IMR-90 (cell line): ENCODE data around the gene RELN. TPM values are rescaled to one million over a fixed set of nuclear protein-coding genes. Genes with fewer than 3 reads are reported as not detected.

Experiments
- ATAC-seq: fragments of 200-7000 bp; cut with Tn5 transposase; 2 replicates; pipeline ENCODE4 v1.9.1; 2020; ENCODE audit warnings: low read depth, mild to moderate bottlenecking, moderate library complexity
- BruUV-seq: library from RNA; stranded (reverse); fragments of 400-500 nt; replicated peaks from 2 replicates; lab custom pipeline; 2021; lab: Mats Ljungman, UMichigan
- CTCF ChIA-PET: fragments of 300-600 bp; formaldehyde crosslinking; extraction: SDS; loops from one replicate; lab custom pipeline; 2021; ENCODE audit warnings: antibody characterized with exemption; lab: Yijun Ruan, JAX
- POLR2A ChIA-PET: fragments of 300-600 bp; sonication (Branson Sonifier 250); formaldehyde crosslinking; loops from one replicate; lab custom pipeline; 2022; ENCODE audit warnings: antibody characterized with exemption; ENCODE audit not compliant: unreplicated experiment; lab: Charles Lee
- DNase-seq: peaks from one replicate; pipeline ENCODE4 v3.0.0; 2013
- H2AFZ ChIP-seq: replicated peaks from 2 replicates; pipeline ENCODE3; 2013; ENCODE audit warnings: low read length, mild to moderate bottlenecking; ENCODE audit not compliant: poor library complexity
- H2AK5ac ChIP-seq: 2 replicates; pipeline ENCODE4 v1.6.1; 2013; ENCODE audit warnings: low read depth, low read length, inconsistent platforms
- H2AK9ac ChIP-seq: replicated peaks from 2 replicates; pipeline ENCODE3; 2013; ENCODE audit warnings: mild to moderate bottlenecking, low read depth, low read length, moderate library complexity; ENCODE audit not compliant: poor library complexity
- H2BK120ac ChIP-seq: 2 replicates; pipeline ENCODE4 v1.6.1; 2013; ENCODE audit warnings: low read depth, low read length, inconsistent platforms
- H2BK15ac ChIP-seq: 3 replicates; pipeline ENCODE4 v1.6.1; 2013; ENCODE audit warnings: low read depth, low read length, inconsistent platforms
- H2BK20ac ChIP-seq: 2 replicates; pipeline ENCODE4 v1.6.1; 2013; ENCODE audit warnings: low read depth, mild to moderate bottlenecking, inconsistent platforms, low read length, moderate library complexity
- H2BK5ac ChIP-seq: 2 replicates; pipeline ENCODE4 v1.6.1; 2013; ENCODE audit warnings: mild to moderate bottlenecking, low read depth, low read length, inconsistent platforms; ENCODE audit not compliant: poor library complexity, severe bottlenecking
- H3K14ac ChIP-seq: replicated peaks from 2 replicates; pipeline ENCODE4 v1.6.1; 2013; ENCODE audit warnings: low read depth, low read length, inconsistent platforms
- H3K18ac ChIP-seq: 2 replicates; pipeline ENCODE4 v1.6.1; 2013; ENCODE audit warnings: low read depth, low read length, control low read depth
- H3K23ac ChIP-seq: 2 replicates; pipeline ENCODE4 v1.6.1; 2013; ENCODE audit warnings: low read depth, low read length, inconsistent platforms
- H3K27ac ChIP-seq: 2 replicates; pipeline ENCODE4 v1.5.1; 2013; ENCODE audit warnings: mild to moderate bottlenecking, control low read depth, low read length; ENCODE audit not compliant: insufficient read depth
- H3K27me3 ChIP-seq: 2 replicates; pipeline ENCODE4 v1.6.1; 2013; ENCODE audit warnings: low read length; ENCODE audit not compliant: control insufficient read depth, insufficient read depth
- H3K36me3 ChIP-seq: 2 replicates; pipeline ENCODE4 v1.6.1; 2013; ENCODE audit warnings: low read length, mixed read lengths; ENCODE audit not compliant: control insufficient read depth, insufficient read depth
- H3K4ac ChIP-seq: 2 replicates; pipeline ENCODE4 v1.6.1; 2013; ENCODE audit warnings: low read depth, low read length, inconsistent platforms
- H3K4me1 ChIP-seq: 2 replicates; pipeline ENCODE4 v1.6.1; 2013; ENCODE audit warnings: low read length, mixed read lengths; ENCODE audit not compliant: control insufficient read depth, insufficient read depth
- H3K4me2 ChIP-seq: 2 replicates; pipeline ENCODE4 v1.6.1; 2013; ENCODE audit warnings: low read depth, mild to moderate bottlenecking, control low read depth, low read length, moderate library complexity
- H3K4me3 ChIP-seq: 2 replicates; pipeline ENCODE4 v1.5.1; 2013; ENCODE audit warnings: low read depth, mild to moderate bottlenecking, control low read depth, low read length, moderate library complexity; ENCODE audit not compliant: insufficient read depth
- H3K56ac ChIP-seq: 2 replicates; pipeline ENCODE4 v1.6.1; 2013; ENCODE audit warnings: low read length, inconsistent platforms; ENCODE audit not compliant: insufficient read depth; ENCODE audit errors: extremely low read depth
- H3K79me1 ChIP-seq, 2 experiments: 2 replicates each; pipeline ENCODE4 v1.6.1; 2013; ENCODE audit warnings: low read length in 2 of 2, inconsistent platforms in 1 of 2, low read depth in 1 of 2
- H3K9ac ChIP-seq: 2 replicates; pipeline ENCODE4 v1.6.1; 2013; ENCODE audit warnings: low read depth, low read length, control low read depth
- H3K9me1 ChIP-seq: 2 replicates; pipeline ENCODE4 v1.6.1; 2013; ENCODE audit warnings: low read length, inconsistent platforms; ENCODE audit not compliant: insufficient read depth
- H3K9me3 ChIP-seq: 2 replicates; pipeline ENCODE4 v1.6.1; 2013; ENCODE audit warnings: low read length; ENCODE audit not compliant: control insufficient read depth, insufficient read depth
- H4K20me1 ChIP-seq: 2 replicates; pipeline ENCODE4 v1.6.1; 2013; ENCODE audit warnings: low read length, inconsistent platforms; ENCODE audit not compliant: insufficient read depth
- H4K5ac ChIP-seq: 2 replicates; pipeline ENCODE4 v1.6.1; 2013; ENCODE audit warnings: mild to moderate bottlenecking, low read depth, low read length, control low read depth
- H4K8ac ChIP-seq, 2 experiments: 2 replicates each; pipeline ENCODE4 v1.6.1; 2013; ENCODE audit warnings: low read depth in 2 of 2, low read length in 2 of 2, control low read depth in 1 of 2, inconsistent platforms in 1 of 2
- H4K91ac ChIP-seq: 2 replicates; pipeline ENCODE4 v1.6.1; 2013; ENCODE audit warnings: low read depth, low read length, inconsistent platforms; ENCODE audit not compliant: insufficient read depth
- CHD1 ChIP-seq: IDR thresholded peaks from 2 replicates; pipeline ENCODE4 v1.6.1; 2012; ENCODE audit warnings: low read depth, low read length, improper control_type of control experiment
- POLR2A ChIP-seq: IDR thresholded peaks from 2 replicates; pipeline ENCODE4 v1.6.1; 2012; ENCODE audit warnings: mild to moderate bottlenecking, low read depth, low read length
- RAD21 ChIP-seq: IDR thresholded peaks from 2 replicates; pipeline ENCODE4 v1.6.1; 2012; ENCODE audit warnings: low read length, improper control_type of control experiment
- RCOR1 ChIP-seq: IDR thresholded peaks from 2 replicates; pipeline ENCODE4 v1.6.1; 2012; ENCODE audit warnings: mild to moderate bottlenecking, low read length, improper control_type of control experiment; ENCODE audit not compliant: insufficient replicate concordance
- WGBS, 2 experiments: methylation state at CpG; one replicate each; pipeline versions ENCODE4 v1.1.5 to v1.1.7; 2013; ENCODE audit warnings: missing lambda C conversion rate in 2 of 2; ENCODE audit not compliant: insufficient read length in 1 of 2; ENCODE audit errors: extremely low coverage in 2 of 2; 5-methylcytosine and 5-hydroxymethylcytosine counted together
- dilution Hi-C: fragments of 300-500 bp; cut with HindIII; formaldehyde crosslinking; loops from one replicate; pipeline ENCODE4 v1.14.3; 2018; ENCODE audit warnings: low sequenced_read_pairs; ENCODE audit not compliant: unreplicated experiment
- in situ Hi-C: fragments of 300-500 bp; cut with MboI; formaldehyde crosslinking; loops from 3 replicates; pipeline ENCODE4 v1.14.3; 2019; ENCODE audit warnings: low sequenced_read_pairs, inconsistent platforms, mixed read lengths
- intact Hi-C: fragments of 100-400 bp; cut with micrococcal nuclease; formaldehyde crosslinking; loops from 2 replicates; pipeline ENCODE4 v1.10.0; 2022
- polyA plus RNA-seq, 3 experiments: library from polyadenylated mRNA; depleted of rRNA; stranded (reverse); fragments of >200 nt; gene quantifications; 2 replicates each; pipeline ENCODE4 v1.2.3, GENCODE V29; 2012; ENCODE audit warnings: low replicate concordance in 1 of 3
- total RNA-seq: library from RNA; depleted of rRNA; stranded (reverse); fragments of >200 nt; gene quantifications from 2 replicates; pipeline ENCODE4 v1.2.3, GENCODE V29; 2012
- TF ChIP-seq, protein P1 (sequence below): conservative IDR thresholded peaks from 2 replicates; pipeline ENCODE4 v1.5.1; 2012; ENCODE audit warnings: mild to moderate bottlenecking, low read depth, low read length, improper control_type of control experiment

Gene RELN
- total and polyA plus RNA-seq, 2 of the 4 experiments (the other 2 are of a cell fraction), result 14.7 to 23.7 TPM

DNA sequence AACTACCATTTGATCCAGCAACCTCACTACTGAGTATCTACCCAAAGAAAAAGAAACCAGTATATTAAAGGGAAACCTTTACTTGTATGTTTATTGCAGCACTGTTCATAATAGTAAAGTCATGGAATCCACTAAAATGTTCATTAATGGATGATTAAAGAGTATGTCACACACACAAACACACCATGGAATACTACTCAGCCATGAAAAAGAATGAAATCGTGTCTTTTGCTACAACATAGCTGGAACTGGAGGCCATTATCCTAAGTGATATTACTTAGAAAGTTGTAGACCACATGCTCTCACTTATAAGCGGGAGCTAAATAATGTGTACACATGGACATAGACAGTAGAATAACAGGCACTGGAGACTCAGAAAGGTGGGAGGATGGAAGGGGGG, 340.4 kb downstream of the RELN start:
- no peak overlapping the region for H2BK20ac ChIP-seq
- CTCF ChIA-PET, result no interaction called here
- 0 out of 2 replicates have a peak, but pooled peaks cover 2% of the 10 kb centered on the region for H3K36me3 ChIP-seq
- no peak overlapping the region for H2AFZ ChIP-seq
- intact Hi-C loops (no loop called here), dilution Hi-C loops (no loop called here), in situ Hi-C loops (no loop called here)
- no peaks in the 10 kb centered on the region for H3K4me1 ChIP-seq
- no peak overlapping the region for H2AK9ac ChIP-seq
- H3K56ac ChIP-seq, result no peak overlapping the region
- no peaks in the 10 kb centered on the region for H4K20me1 ChIP-seq
- no peak for DNase-seq
- peaks cover 2% of the 10 kb centered on the region for H3K9me3 ChIP-seq
- no peak overlapping the region for H3K14ac ChIP-seq
- no peaks in the 10 kb centered on the region for H3K27me3 ChIP-seq
- TF ChIP-seq CHD1 (no peak), RCOR1 (no peak), POLR2A (no peak), RAD21 (no peak)
- TF ChIP-seq, protein P1, sequence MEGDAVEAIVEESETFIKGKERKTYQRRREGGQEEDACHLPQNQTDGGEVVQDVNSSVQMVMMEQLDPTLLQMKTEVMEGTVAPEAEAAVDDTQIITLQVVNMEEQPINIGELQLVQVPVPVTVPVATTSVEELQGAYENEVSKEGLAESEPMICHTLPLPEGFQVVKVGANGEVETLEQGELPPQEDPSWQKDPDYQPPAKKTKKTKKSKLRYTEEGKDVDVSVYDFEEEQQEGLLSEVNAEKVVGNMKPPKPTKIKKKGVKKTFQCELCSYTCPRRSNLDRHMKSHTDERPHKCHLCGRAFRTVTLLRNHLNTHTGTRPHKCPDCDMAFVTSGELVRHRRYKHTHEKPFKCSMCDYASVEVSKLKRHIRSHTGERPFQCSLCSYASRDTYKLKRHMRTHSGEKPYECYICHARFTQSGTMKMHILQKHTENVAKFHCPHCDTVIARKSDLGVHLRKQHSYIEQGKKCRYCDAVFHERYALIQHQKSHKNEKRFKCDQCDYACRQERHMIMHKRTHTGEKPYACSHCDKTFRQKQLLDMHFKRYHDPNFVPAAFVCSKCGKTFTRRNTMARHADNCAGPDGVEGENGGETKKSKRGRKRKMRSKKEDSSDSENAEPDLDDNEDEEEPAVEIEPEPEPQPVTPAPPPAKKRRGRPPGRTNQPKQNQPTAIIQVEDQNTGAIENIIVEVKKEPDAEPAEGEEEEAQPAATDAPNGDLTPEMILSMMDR, result no peak
- no peak overlapping the region for H2BK120ac ChIP-seq
- H3K23ac ChIP-seq, result no peak overlapping the region
- no TSS peak for BruUV-seq
- H2BK15ac ChIP-seq, result no peak overlapping the region
- POLR2A ChIA-PET, result no interaction called here
- no peak overlapping the region for H2AK5ac ChIP-seq
- no CpG with 5 or more reads among the region's 2 CpGs for WGBS, 2 experiments
- H2BK5ac ChIP-seq, result no peak overlapping the region
- H4K8ac ChIP-seq, result no peak overlapping the region
- no peaks in the 10 kb centered on the region for H3K79me1 ChIP-seq
- H3K27ac ChIP-seq, result no peak overlapping the region
- H3K18ac ChIP-seq, result no peak overlapping the region
- H3K4me3 ChIP-seq, result no peak overlapping the region
- no peak overlapping the region for H4K5ac ChIP-seq
- H3K4me2 ChIP-seq, result no peak overlapping the region
- ATAC-seq, result no peak
- H3K9ac ChIP-seq, result no peak overlapping the region
- H4K91ac ChIP-seq, result no peak overlapping the region
- H3K4ac ChIP-seq, result no peak overlapping the region
- H3K9me1 ChIP-seq, result no peaks in the 10 kb centered on the region
